ENCODE data around the gene DHX57.

GRCh38 chr2:38856165-38856564, 19.6 kb downstream of the DHX57 start:
- TF ChIP-seq POLR2A (IDR thresholded peaks at IDR 0.05; ENCODE audit: low read length) = no peak
- no peak for TF ChIP-seq GATA1 (IDR thresholded peaks at IDR 0.05; ENCODE audit: low read depth, low read length)
